Measurements from ENCODE around the gene ZNF385D.

GRCh38 chr3:21654241-21654640 is 96.8 kb downstream of the ZNF385D start:
- no peak for TF ChIP-seq POLR2AphosphoS5 (IDR thresholded peaks at IDR 0.05; ENCODE audit: borderline replicate concordance, low read depth, low read length)
- no peak for TF ChIP-seq EZH2 (IDR thresholded peaks at IDR 0.05)

Measured in SK-N-MC (cell line).